C1 segment of cervical spinal cord (tissue), 14 donors: ENCODE results near the gene CST1.
"Not testable (repeated sequence)": the region's sequence is repeated elsewhere in the genome, so short reads cannot be mapped to it uniquely, and the experiment has no call there.

Experiments used
- DNase-seq, 14 donors: peaks; one replicate each; lab custom pipeline; 2025; lab: John Stamatoyannopoulos, UW

CST1 gene, protein sequence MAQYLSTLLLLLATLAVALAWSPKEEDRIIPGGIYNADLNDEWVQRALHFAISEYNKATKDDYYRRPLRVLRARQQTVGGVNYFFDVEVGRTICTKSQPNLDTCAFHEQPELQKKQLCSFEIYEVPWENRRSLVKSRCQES

DNA sequence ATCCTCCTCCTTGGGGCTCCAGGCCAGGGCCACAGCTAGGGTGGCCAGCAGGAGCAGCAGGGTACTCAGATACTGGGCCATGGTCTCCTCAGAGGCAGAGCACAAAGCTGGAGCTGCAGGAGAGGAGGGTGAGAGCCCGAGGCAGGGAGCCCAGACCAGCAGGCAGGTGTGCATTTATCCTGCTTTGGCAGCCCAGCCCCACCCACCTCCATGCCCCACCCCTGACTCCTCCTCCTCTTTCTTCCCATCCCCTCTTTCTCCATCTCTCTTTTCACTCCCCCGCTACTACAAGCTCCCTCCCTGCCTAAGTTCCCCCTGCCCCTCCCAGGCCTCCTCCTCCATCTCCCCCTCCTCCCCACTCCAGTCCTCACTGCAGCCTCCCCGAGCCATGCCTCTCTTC, at the start of gene CST1:
TSS of gene CST1 (minus strand) at position 150 of the 400 bp plus-strand sequence. CDS start at position 81, 69 bp downstream.
- DNase-seq, result not testable (repeated sequence)

DNA sequence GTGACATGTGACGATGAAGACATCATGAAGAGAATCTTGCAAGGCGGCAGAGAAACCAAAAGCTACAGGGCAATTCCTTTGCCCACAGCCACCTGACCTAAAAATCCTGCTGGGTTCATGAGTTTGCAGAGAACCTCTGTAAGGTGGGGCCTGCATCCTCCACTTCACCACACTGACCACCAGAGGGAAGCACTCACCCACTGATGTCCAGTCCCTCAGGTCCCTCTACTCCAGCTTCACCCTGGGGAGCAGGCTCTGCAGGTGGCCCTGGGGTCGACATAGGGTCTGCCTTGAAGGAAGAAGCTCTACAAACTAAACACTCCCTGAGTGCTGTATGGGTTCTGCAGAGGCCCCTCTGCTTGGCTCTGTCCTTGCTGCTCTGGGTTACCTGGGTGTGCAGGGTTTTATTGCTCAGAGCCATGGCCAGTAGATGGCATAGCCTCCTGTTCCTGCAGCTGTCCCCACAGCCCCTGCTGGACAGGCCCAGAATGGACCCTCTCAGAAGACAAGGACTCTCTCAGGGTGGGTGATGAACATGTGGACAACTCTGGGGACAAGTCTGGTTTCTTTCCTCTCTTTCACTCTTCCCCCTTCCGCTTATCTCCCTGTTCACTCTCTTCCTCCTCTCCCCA, 48.6 kb upstream of the CST1 start:
- DNase-seq, result peak in 2 of 14 donors; percentile 5 to 9

DNA sequence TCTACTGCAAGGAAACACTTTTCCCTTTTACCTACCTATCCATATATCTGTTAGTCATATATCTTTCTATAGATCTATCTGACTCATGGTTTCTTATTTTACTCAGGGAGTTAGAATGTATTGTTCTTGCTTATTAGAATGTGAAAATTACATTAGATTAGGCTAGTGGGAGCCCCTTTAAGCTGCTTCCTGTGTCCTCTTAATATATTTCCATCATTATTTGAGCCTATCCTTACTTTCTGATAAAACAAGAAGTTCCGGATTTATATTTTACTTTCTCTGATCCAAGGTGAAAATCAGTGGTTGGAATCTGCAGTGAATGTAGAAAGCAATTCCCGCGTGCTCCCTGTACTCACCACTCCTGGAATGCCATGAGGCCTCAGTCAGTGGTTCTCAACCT, 44.8 kb upstream of the CST1 start:
- no peak for DNase-seq

GRCh38 chr20:23794841-23795240, 44.1 kb upstream of the CST1 start:
- no peak for DNase-seq

- no peak for DNase-seq
Measured at GRCh38 chr20:23794065-23794464, 43.3 kb upstream of the CST1 start.

- DNase-seq, result no peak
Measured at GRCh38 chr20:23783447-23783846, 32.7 kb upstream of the CST1 start.

- no peak for DNase-seq
Measured at GRCh38 chr20:23782366-23782983, 31.7 kb upstream of the CST1 start.

GRCh38 chr20:23778676-23779075, 27.9 kb upstream of the CST1 start:
- DNase-seq, result not testable (repeated sequence)

DNA sequence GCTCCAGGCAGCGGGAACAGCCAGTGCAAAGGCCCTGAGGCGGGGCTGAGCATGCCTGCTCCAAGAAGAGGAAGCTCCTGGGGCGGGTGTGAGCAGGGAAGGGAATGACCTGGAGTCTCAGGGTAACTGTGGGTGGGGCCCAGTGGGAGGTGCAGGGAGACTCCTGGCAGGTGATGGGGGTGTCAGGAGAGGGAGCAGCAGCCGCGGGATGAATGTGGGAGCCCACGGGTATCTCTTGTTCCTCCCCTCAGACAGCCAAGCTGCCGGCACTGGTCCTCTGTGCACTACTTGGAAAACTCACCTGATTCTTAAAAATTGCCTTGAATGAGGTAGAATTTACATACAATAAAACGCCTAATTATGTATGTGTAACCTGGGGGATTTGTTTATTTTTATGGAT, 26.6 kb upstream of the CST1 start:
- not testable (repeated sequence) for DNase-seq

- no peak for DNase-seq
Measured at GRCh38 chr20:23776067-23776771, 25.5 kb upstream of the CST1 start.

DNA sequence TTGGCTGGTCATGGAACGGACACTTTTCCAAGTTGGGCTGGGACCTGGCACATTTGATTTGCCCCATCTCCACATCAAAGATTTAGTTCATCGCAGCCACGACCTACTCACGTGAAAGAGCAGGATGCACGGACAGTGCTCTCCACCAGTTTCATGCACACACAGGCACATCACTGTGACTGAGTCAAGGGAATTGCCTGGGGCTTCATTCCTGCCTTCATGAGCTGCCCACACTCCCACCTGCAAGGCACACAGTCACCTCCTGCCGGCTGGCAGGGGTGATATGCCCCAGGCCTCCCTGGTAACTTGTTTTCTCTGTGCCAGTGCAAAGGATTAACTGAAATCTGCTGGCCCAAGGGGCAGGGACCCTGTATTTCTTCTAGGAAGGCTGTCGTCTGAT, 23.3 kb upstream of the CST1 start:
- no peak for DNase-seq

GRCh38 chr20:23773579-23773978, 22.8 kb upstream of the CST1 start:
- DNase-seq, result no peak

- DNase-seq, result no peak
Measured at GRCh38 chr20:23773127-23773526, 22.4 kb upstream of the CST1 start.

DNA sequence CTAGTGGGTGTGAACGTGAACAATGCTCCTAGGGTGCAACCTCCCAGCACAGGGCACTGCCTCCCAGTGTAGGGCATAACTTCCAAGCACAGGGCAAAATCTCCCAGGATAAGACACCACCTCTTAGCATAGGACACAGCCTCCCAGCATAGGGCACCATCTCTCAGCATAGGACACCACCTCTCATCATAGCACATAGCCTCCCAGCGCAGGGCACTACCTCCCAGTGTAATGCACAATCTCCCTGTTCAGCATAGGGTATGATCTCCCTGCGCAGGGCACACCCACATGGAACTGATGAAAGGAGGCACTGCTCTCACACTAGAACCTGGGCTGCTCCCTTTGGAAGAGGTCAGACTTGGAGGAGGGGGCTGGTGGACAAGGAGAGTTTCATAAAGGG, 21.3 kb upstream of the CST1 start:
- DNase-seq, result no peak

- no peak for DNase-seq
Measured at GRCh38 chr20:23770384-23770783, 19.6 kb upstream of the CST1 start.

DNA sequence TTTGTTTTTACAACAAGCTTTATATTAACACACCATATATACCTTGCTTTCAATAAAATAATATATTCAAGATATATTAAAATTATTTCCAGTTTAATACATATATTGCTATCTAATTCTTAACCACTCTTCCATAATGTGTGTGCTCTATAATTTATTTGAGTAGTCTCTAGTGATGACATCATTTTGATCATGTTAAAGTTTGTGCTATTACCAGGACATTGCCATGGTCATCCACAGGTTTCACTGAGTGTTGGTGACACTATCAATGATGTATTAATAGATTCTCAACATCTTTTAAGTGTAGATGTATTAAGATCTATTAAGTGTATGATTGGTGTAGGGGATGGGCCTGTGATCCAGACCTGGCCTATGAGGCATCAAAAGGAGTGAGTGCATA, 17.8 kb upstream of the CST1 start:
- not testable (repeated sequence) for DNase-seq

DNA sequence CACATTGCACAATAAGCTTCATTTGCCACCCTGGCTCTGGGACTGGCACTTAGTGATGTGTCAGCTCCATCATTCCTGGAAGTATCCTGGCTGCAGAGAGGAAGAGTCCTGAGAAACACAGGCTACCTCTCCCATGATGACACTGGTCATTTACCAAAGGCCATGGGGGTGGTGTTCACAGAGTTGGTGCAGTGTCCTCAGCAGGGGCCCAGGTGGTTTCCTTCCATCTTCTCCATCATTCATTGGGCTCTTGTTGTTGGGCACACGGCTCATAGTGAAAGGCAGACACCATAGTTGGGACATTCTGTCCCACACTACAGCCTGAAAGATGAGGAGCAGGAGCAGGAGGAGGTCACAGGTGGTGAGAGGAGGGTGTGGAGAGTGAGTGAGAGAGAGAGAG, 15.8 kb upstream of the CST1 start:
- DNase-seq, result no peak

DNA sequence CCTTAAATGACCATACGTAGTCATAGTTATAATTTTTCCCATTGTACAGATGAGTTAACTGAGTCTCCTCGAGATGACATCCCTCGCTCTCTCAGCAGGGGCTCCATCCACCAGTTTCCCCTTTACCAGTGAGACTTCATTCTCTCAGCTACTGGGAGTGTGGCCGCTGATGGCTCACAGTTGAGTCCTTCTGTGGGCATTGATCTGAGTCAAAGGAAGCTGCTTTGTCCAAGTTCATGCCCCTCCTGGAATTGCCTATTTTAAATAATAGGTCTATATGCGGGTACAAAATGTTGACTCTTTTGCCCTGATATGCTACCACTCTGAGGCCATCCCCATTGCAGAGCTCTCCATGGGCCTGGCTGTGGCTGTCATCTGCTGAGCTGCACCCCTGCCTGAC, 14.8 kb upstream of the CST1 start:
- no peak for DNase-seq

DNA sequence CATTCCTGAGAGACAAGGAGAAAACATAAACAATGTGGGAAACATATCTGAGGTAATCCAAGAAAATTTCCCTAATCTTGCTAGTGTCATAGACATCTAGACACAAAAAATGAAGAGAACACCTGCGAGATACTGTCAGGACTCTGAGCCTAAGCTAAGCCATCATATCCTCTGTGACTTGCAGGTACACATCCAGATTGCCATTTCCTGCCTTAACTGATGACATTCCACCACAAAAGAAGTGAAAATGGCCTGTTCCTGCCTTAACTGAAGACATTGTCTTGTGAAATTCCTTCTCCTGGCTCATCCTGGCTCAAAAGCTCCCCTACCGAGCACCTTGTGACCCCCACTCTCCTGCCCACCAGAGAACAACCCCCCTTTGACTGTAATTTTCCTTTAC, 13.9 kb upstream of the CST1 start:
- not testable (repeated sequence) for DNase-seq

- DNase-seq, result no peak
Measured at GRCh38 chr20:23763345-23763744, 12.6 kb upstream of the CST1 start.

GRCh38 chr20:23759306-23759940, 8.7 kb upstream of the CST1 start:
- DNase-seq, result no peak

- not testable (repeated sequence) for DNase-seq
Measured at GRCh38 chr20:23756792-23757191, 6.1 kb upstream of the CST1 start.
